ENCODE data around the gene LILRA2.
"Not testable (repeated sequence)": the region's sequence is repeated elsewhere in the genome, so short reads cannot be mapped to it uniquely, and the experiment has no call there.

Gene LILRA2

GRCh38 chr19:54594737-54595136 is 21.1 kb downstream of the LILRA2 start:
- DNase-seq (ENCODE audit: low read depth): no peak
- TF ChIP-seq CTCF (IDR thresholded peaks at IDR 0.05; ENCODE audit: control insufficient read depth, insufficient read depth, low read depth, low read length, missing control alignments): no peak
- H3K4me3 ChIP-seq (ENCODE audit: control insufficient read depth, low read depth, low read length): no peak overlapping the region

GRCh38 chr19:54595680-54596436 is 22.3 kb downstream of the LILRA2 start:
- not testable (repeated sequence) for H3K4me3 ChIP-seq (ENCODE audit: control insufficient read depth, low read depth, low read length); DNase-seq (ENCODE audit: low read depth)

- no peak overlapping the region for H3K4me3 ChIP-seq (ENCODE audit: control insufficient read depth, low read depth, low read length)
- TF ChIP-seq CTCF (IDR thresholded peaks at IDR 0.05; ENCODE audit: control insufficient read depth, insufficient read depth, low read depth, low read length, missing control alignments): no peak
- no peak for DNase-seq (ENCODE audit: low read depth)
Observed at GRCh38 chr19:54600212-54600611, 26.6 kb downstream of the LILRA2 start.

GRCh38 chr19:54606230-54606629 is 32.6 kb downstream of the LILRA2 start:
- H3K4me3 ChIP-seq (ENCODE audit: control insufficient read depth, low read depth, low read length): no peak overlapping the region

GRCh38 chr19:54606891-54607784 is 33.5 kb downstream of the LILRA2 start:
- no peak for TF ChIP-seq CTCF (IDR thresholded peaks at IDR 0.05; ENCODE audit: control insufficient read depth, insufficient read depth, low read depth, low read length, missing control alignments)
- DNase-seq (ENCODE audit: low read depth): no peak
- H3K4me3 ChIP-seq (ENCODE audit: control insufficient read depth, low read depth, low read length): no peak overlapping the region

More at GRCh38 chr19:54606230-54606629, 32.6 kb downstream of the LILRA2 start:
- TF ChIP-seq CTCF (IDR thresholded peaks at IDR 0.05; ENCODE audit: control insufficient read depth, insufficient read depth, low read depth, low read length, missing control alignments): no peak
- DNase-seq (ENCODE audit: low read depth): no peak

GRCh38 chr19:54607785-54608150 is 34.2 kb downstream of the LILRA2 start:
- DNase-seq (ENCODE audit: low read depth): no peak
- no peak for TF ChIP-seq CTCF (IDR thresholded peaks at IDR 0.05; ENCODE audit: control insufficient read depth, insufficient read depth, low read depth, low read length, missing control alignments)
- H3K4me3 ChIP-seq (ENCODE audit: control insufficient read depth, low read depth, low read length): no peak overlapping the region

- no peak overlapping the region for H3K4me3 ChIP-seq (ENCODE audit: control insufficient read depth, low read depth, low read length)
- TF ChIP-seq CTCF (IDR thresholded peaks at IDR 0.05; ENCODE audit: control insufficient read depth, insufficient read depth, low read depth, low read length, missing control alignments): no peak
- no peak for DNase-seq (ENCODE audit: low read depth)
Observed at GRCh38 chr19:54608205-54608604, 34.6 kb downstream of the LILRA2 start.

Data from AG09309 (cell line).